Mononuclear cell (primary cell): Measurements from ENCODE around the gene TRIL. TPM values are rescaled to one million over a fixed set of nuclear protein-coding genes. Genes with fewer than 3 reads are reported as not detected.
A peak's percentile ranks its signal among the peaks of the same experiment; 100 is the strongest.

Source experiments
- H3K27me3 ChIP-seq: 2 replicates; pipeline ENCODE4 v1.6.0; 2011; ENCODE audit warnings: low read length, control low read depth; ENCODE audit not compliant: insufficient read depth
- H3K4me1 ChIP-seq: 2 replicates; pipeline ENCODE4 v1.5.1; 2011; ENCODE audit warnings: mild to moderate bottlenecking, low read length, control low read depth; ENCODE audit not compliant: insufficient read depth
- H3K4me3 ChIP-seq: 2 replicates; pipeline ENCODE4 v1.5.1; 2011; ENCODE audit warnings: mild to moderate bottlenecking, low read length, moderate library complexity
- H3K9me3 ChIP-seq: 2 replicates; pipeline ENCODE4 v1.5.1; 2011; ENCODE audit warnings: low read depth, mild to moderate bottlenecking, control low read depth, low read length
- total RNA-seq: library from RNA; depleted of rRNA; stranded (reverse); fragments of >200 nt; gene quantifications from one replicate; pipeline ENCODE4 v1.2.3, GENCODE V29; 2012

TRIL gene
- total RNA-seq, 1 donor, result not detected

GRCh38 chr7:28960071-28960840 is 2.1 kb upstream of the TRIL start:
- Histone ChIP-seq H3K9me3 (no peaks in the 10 kb centered on the region), H3K27me3 (peaks cover 61% of the 10 kb centered on the region), H3K4me1 (peaks cover 36% of the 10 kb centered on the region), H3K4me3 (no peak overlapping the region)

GRCh38 chr7:28958980-28959347 is 834 bp upstream of the TRIL start:
- Histone ChIP-seq H3K27me3 (peaks cover 74% of the 10 kb centered on the region), H3K4me3 (no peak overlapping the region)

DNA sequence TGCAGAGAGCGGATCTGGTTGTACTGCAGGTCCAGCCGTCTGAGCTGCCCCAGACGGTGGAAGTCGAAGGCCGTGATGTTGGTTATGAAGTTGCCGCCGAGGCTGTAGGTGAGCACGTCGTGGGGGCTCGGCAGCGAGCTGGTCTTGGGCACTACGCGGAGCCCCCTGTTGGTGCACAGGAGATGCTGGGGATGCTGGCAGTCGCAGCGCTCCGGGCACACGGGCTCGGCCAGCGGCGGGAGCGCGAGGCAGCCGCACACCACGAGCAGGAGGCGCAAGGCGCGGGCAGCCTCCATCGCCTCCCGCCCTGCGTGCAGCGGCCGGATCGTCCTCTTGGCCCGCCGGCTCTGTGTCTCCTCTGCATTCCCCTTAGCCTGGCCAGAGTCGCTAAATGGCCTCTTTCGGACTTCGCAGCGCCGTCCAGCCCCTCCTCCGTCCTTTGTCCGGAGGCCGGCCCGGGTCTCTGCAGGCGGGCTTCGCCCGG is 337 bp downstream of the TRIL start:
- Histone ChIP-seq H3K9me3 (no peaks in the 10 kb centered on the region), H3K4me3 (no peak overlapping the region), H3K4me1 (peaks cover 39% of the 10 kb centered on the region), H3K27me3 (peaks cover 84% of the 10 kb centered on the region)

More at GRCh38 chr7:28958980-28959347, 834 bp upstream of the TRIL start:
- Histone ChIP-seq H3K9me3 (no peaks in the 10 kb centered on the region), H3K4me1 (peaks cover 39% of the 10 kb centered on the region)

DNA sequence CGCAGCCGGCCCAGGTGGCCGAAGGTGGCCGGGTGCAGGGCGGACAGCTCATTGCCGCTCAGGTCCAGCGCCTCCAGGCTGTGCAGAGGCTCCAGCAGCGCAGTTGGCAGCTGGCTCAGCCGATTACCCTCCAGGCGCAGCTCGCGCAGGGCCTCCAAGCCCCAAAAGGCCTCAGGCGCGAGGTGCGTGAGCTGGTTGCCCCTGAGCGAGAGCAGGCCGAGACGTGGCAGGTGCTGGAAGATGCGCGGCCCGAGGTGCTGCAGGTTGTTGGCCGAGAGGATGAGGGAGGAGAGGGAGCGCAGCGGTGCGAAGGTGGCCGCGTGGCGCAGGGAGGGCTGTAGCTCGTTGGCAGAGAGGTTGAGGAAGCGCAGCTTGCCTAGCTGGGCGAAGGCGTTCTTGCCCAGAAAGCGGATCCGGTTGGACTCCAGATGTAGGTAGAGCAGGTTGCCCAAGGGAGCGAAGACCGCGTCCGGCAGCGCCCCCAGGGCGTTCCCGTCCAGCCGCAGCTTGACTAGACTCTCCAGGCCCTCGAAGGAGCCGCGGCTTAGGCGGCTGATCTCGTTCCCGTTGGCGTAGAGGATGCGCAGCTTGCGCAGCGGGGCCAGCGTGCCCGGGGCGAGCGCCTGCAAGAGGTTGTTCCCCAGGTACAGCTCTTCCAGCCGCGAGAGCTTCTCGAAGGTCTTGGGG is 923 bp downstream of the TRIL start:
- H3K9me3 ChIP-seq, result no peaks in the 10 kb centered on the region
- peaks cover 39% of the 10 kb centered on the region for H3K4me1 ChIP-seq
- peaks cover 85% of the 10 kb centered on the region for H3K27me3 ChIP-seq
- no peak overlapping the region for H3K4me3 ChIP-seq

GRCh38 chr7:28956608-28957063 is 1.5 kb downstream of the TRIL start:
- no peak overlapping the region for H3K4me3 ChIP-seq
- no peaks in the 10 kb centered on the region for H3K9me3 ChIP-seq
- H3K27me3 ChIP-seq, result peaks cover 81% of the 10 kb centered on the region
- peaks cover 39% of the 10 kb centered on the region for H3K4me1 ChIP-seq

DNA sequence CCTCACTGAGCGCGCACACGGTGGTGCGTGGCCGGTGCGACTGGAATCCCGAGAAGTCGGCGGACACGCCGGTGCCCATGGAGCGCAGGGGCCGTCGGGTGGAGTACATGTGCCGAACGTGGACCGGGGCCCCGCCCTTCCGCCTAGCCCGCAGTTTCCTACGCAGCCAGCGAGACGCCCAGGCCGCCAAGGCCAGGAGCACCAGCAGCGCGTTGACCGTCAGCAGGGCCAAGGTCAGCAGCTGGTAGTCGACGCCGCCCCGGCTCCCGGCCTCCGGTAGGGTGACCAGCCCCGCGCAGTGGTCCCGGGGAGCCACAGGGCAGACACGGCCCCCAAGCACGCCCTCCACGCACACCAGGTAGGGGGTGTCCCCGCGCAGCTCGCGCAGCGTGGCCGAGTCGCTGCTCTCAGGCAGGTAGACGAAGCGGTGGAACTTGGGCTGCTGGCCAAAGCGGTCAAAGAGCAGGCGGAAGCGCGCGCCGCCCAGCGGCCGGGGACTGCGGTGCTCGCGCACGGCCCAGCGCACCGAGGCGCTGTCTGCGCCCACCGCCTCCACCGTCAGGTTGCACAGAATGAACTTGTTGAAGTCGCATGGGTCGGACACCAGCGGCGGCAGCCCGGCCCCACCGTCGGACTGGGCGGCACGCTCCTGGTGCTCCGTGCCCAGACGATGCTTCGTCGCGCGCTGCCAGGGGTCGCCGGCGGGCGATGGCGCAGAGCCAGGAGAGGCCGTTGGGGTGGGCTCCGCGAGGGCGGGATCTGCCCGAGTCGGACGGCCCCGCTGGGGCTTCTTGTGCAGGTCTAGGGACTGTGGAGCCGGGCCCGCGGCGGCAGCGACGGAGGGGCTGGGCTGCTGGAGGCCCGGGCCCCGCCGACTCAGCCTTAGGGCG is 2.2 kb downstream of the TRIL start:
- H3K4me3 ChIP-seq, result peak overlapping the region; percentile 12
- peaks cover 39% of the 10 kb centered on the region for H3K4me1 ChIP-seq
- H3K27me3 ChIP-seq, result peaks cover 82% of the 10 kb centered on the region
- H3K9me3 ChIP-seq, result no peaks in the 10 kb centered on the region

DNA sequence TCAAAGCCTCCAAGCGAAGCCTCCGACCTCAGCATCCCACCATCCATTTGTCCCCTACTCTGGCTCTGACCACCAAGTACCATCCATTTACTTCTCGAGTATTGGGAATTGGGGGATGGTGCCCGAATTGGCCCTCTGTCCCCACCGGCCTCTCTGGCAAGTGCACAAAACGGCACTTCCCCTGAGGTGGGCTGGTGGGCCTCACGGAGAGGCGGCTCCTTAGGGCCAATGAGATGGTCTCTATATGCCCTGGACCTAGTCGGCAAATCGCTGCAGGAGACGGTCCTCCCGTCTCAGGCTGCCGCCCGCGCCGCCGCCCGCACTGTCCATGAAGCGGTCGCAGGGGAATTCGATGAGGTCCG is 2.8 kb downstream of the TRIL start:
- no peaks in the 10 kb centered on the region for H3K9me3 ChIP-seq
- peaks cover 77% of the 10 kb centered on the region for H3K27me3 ChIP-seq
- no peak overlapping the region for H3K4me3 ChIP-seq
- H3K4me1 ChIP-seq, result peaks cover 39% of the 10 kb centered on the region

GRCh38 chr7:28954946-28955345 is 3.2 kb downstream of the TRIL start:
- Histone ChIP-seq H3K9me3 (no peaks in the 10 kb centered on the region), H3K27me3 (peaks cover 74% of the 10 kb centered on the region), H3K4me1 (peaks cover 39% of the 10 kb centered on the region), H3K4me3 (no peak overlapping the region)

DNA sequence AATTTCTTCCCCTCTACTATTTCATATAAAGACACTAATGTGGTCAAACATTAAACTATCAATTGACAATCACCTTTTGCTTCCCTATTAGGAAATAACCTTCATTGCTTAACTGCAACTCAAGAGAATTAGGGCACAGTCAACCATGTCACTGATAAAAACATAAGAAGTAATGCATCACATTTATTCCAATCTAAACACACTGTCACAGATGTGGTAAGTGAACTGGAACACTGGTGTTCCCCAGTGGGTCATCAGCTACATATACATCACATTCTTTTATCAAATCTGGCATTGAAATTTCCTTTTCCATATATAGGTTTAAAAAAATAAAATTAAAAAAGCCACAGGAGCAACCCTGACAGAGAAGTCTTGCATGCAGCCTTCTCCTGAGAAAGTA is 3.7 kb downstream of the TRIL start:
- no peaks in the 10 kb centered on the region for H3K9me3 ChIP-seq
- H3K4me3 ChIP-seq, result no peak overlapping the region
- H3K27me3 ChIP-seq, result peaks cover 69% of the 10 kb centered on the region
- peaks cover 39% of the 10 kb centered on the region for H3K4me1 ChIP-seq

GRCh38 chr7:28953633-28954032 is 4.5 kb downstream of the TRIL start:
- H3K9me3 ChIP-seq, result no peaks in the 10 kb centered on the region
- H3K27me3 ChIP-seq, result peaks cover 61% of the 10 kb centered on the region
- H3K4me3 ChIP-seq, result no peak overlapping the region
- H3K4me1 ChIP-seq, result peaks cover 36% of the 10 kb centered on the region

DNA sequence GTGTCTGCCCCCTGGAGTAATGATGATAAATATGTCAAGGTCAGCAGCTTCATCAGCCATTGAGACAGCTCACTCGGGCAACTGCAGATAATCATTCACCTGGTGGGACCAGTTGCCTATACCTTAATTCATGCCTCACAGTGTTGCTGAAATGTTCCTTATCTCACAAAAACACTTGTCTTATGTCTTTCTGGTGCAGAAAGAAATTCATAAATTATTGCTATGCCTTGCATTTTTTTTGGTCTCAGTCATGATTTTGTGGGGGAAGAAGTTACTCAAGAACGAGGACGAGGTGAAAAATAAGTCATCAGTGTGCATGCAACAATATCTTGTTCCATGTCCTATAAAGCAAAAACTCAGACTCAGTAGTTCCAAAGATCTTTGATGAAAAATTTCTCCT is 16.0 kb downstream of the TRIL start:
- no peaks in the 10 kb centered on the region for H3K9me3 ChIP-seq

GRCh38 chr7:28941633-28942032 is 16.5 kb downstream of the TRIL start:
- H3K9me3 ChIP-seq, result no peaks in the 10 kb centered on the region
- no peak overlapping the region for H3K4me3 ChIP-seq
- H3K27me3 ChIP-seq, result peaks cover 13% of the 10 kb centered on the region
- H3K4me1 ChIP-seq, result no peaks in the 10 kb centered on the region

More for the DNA sequence above, 16.0 kb downstream of the TRIL start:
- H3K4me1 ChIP-seq, result no peaks in the 10 kb centered on the region
- no peak overlapping the region for H3K4me3 ChIP-seq
- H3K27me3 ChIP-seq, result peaks cover 15% of the 10 kb centered on the region

GRCh38 chr7:28940741-28941384 is 17.3 kb downstream of the TRIL start:
- no peak overlapping the region for H3K4me3 ChIP-seq
- H3K9me3 ChIP-seq, result no peaks in the 10 kb centered on the region
- H3K4me1 ChIP-seq, result no peaks in the 10 kb centered on the region
- H3K27me3 ChIP-seq, result peaks cover 9% of the 10 kb centered on the region

- no peaks in the 10 kb centered on the region for H3K9me3 ChIP-seq
- no peak overlapping the region for H3K4me3 ChIP-seq
- no peaks in the 10 kb centered on the region for H3K4me1 ChIP-seq
- H3K27me3 ChIP-seq, result peaks cover 4% of the 10 kb centered on the region
These were observed 18.1 kb downstream of the TRIL start for GRCh38 chr7:28939844-28940544.
